ENCODE results near the gene CDH23. TPM values are rescaled to one million over a fixed set of nuclear protein-coding genes. Genes with fewer than 3 reads are reported as not detected.

CDH23 gene
- total and polyA plus RNA-seq, 9 of the 15 experiments (the other 6 are each of a cell fraction or from before 2014, with no cell fraction given): 0.18 to 1.2 (median 0.47) TPM

GRCh38 chr10:71754562-71754961, 357.8 kb downstream of the CDH23 start:
- BruUV-seq (replicated peaks): no TSS peak
- WGBS (ENCODE audit: insufficient coverage, low coverage, missing lambda C conversion rate): 72% methylated on average over 3 of the region's 3 CpGs
- no peaks in the 10 kb centered on the region for H4K20me1 ChIP-seq (replicated peaks; ENCODE audit: control insufficient read depth, insufficient read depth, low read length)
- H3K27ac ChIP-seq (ENCODE audit: extremely low read depth, low read depth, low read length): no peak overlapping the region
- H3K9me1 ChIP-seq (ENCODE audit: control insufficient read depth, insufficient read depth, low read length): no peaks in the 10 kb centered on the region
- no peak overlapping the region for H3K4me2 ChIP-seq (ENCODE audit: insufficient read depth, low read length)
- no peaks in the 10 kb centered on the region for H3K79me2 ChIP-seq (ENCODE audit: control insufficient read depth, insufficient read depth, low read length)
- H3K27me3 ChIP-seq (ENCODE audit: control insufficient read depth in 2 of 2, insufficient read depth in 2 of 2, low read length in 2 of 2): peaks cover 4 to 9% of the 10 kb centered on the region in 2 experiments; a peak in 2 of 5 replicates
- H3K36me3 ChIP-seq (ENCODE audit: control insufficient read depth, insufficient read depth, low read length): no peaks in the 10 kb centered on the region
- in situ Hi-C loops (cut with MboI): no loop called here
- no peak for ATAC-seq
- no peak for DNase-seq (ENCODE audit: extremely low read depth in 1 of 4, low spot score in 3 of 4)
- ChIA-PET CTCF (ENCODE audit: low intra/inter-chr PET ratio) (no interaction called here), POLR2A (interaction anchor here (0.5 to 1.8 kb wide), 4 partner anchors 8 to 18 kb away, joined by 3 to 5 read pairs (median 4); partner anchors contain the start of gene VSIR)
- peaks cover 32 to 60% of the 10 kb centered on the region in 2 experiments for H3K4me1 ChIP-seq (replicated peaks in 1 of 2; ENCODE audit: control insufficient read depth in 2 of 2, insufficient read depth in 2 of 2, low read length in 2 of 2)
- no peak overlapping the region for H2AFZ ChIP-seq (ENCODE audit: low read depth, low read length)
- H3K9ac ChIP-seq (ENCODE audit: insufficient read depth in 1 of 2, low read depth in 2 of 2, low read length in 2 of 2): no peak overlapping the region
- no peak overlapping the region for H3K4me3 ChIP-seq
- intact Hi-C loops (cut with micrococcal nuclease): no loop called here
- H3K9me3 ChIP-seq (replicated peaks; ENCODE audit: control insufficient read depth, insufficient read depth, low read depth, low read length): no peaks in the 10 kb centered on the region
- FAIRE-seq: no peak
- TF ChIP-seq CXXC5 (CRISPR knock-in tag; IDR thresholded peaks at IDR 0.05): no peak
- TF ChIP-seq TAF7 (tag; IDR thresholded peaks at IDR 0.05): no peak
- no peak for TF ChIP-seq ASH1L (IDR thresholded peaks at IDR 0.05; ENCODE audit: borderline replicate concordance, low read depth, partially characterized antibody)
- no peak for TF ChIP-seq EHMT2 (IDR thresholded peaks at IDR 0.05)
- TF ChIP-seq, protein P1, sequence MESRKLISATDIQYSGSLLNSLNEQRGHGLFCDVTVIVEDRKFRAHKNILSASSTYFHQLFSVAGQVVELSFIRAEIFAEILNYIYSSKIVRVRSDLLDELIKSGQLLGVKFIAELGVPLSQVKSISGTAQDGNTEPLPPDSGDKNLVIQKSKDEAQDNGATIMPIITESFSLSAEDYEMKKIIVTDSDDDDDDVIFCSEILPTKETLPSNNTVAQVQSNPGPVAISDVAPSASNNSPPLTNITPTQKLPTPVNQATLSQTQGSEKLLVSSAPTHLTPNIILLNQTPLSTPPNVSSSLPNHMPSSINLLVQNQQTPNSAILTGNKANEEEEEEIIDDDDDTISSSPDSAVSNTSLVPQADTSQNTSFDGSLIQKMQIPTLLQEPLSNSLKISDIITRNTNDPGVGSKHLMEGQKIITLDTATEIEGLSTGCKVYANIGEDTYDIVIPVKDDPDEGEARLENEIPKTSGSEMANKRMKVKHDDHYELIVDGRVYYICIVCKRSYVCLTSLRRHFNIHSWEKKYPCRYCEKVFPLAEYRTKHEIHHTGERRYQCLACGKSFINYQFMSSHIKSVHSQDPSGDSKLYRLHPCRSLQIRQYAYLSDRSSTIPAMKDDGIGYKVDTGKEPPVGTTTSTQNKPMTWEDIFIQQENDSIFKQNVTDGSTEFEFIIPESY (CRISPR knock-in tag; IDR thresholded peaks at IDR 0.05): no peak
- no peak for TF ChIP-seq SP1 (CRISPR knock-in tag; IDR thresholded peaks at IDR 0.05)
- no peak for TF ChIP-seq ZNF12 (CRISPR knock-in tag; IDR thresholded peaks at IDR 0.05)
- no peak for TF ChIP-seq NFXL1 (CRISPR knock-in tag; IDR thresholded peaks at IDR 0.05)
- no peak for TF ChIP-seq XRCC3 (IDR thresholded peaks at IDR 0.05)
- TF ChIP-seq CEBPB (tag; IDR thresholded peaks at IDR 0.05): peak; percentile 93
- peak; percentile 47; the same call in 1 of the 2 replicates for TF ChIP-seq SMARCA5 (IDR thresholded peaks at IDR 0.05)
- no peak for TF ChIP-seq MYNN (IDR thresholded peaks at IDR 0.05)
- TF ChIP-seq MYNN (CRISPR knock-in tag; IDR thresholded peaks at IDR 0.05): no peak
- TF ChIP-seq SUPT5H (IDR thresholded peaks at IDR 0.05): no peak
- no peak for TF ChIP-seq GABPB2 (CRISPR knock-in tag; conservative IDR thresholded peaks at IDR 0.05)
- TF ChIP-seq ZNF398 (CRISPR knock-in tag; IDR thresholded peaks at IDR 0.05): no peak
- TF ChIP-seq, protein P2, sequence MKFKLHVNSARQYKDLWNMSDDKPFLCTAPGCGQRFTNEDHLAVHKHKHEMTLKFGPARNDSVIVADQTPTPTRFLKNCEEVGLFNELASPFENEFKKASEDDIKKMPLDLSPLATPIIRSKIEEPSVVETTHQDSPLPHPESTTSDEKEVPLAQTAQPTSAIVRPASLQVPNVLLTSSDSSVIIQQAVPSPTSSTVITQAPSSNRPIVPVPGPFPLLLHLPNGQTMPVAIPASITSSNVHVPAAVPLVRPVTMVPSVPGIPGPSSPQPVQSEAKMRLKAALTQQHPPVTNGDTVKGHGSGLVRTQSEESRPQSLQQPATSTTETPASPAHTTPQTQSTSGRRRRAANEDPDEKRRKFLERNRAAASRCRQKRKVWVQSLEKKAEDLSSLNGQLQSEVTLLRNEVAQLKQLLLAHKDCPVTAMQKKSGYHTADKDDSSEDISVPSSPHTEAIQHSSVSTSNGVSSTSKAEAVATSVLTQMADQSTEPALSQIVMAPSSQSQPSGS (CRISPR knock-in tag; IDR thresholded peaks at IDR 0.05): no peak
- TF ChIP-seq EWSR1 (IDR thresholded peaks at IDR 0.05; ENCODE audit: borderline replicate concordance, low read depth, partially characterized antibody): no peak
- TF ChIP-seq TARDBP (IDR thresholded peaks at IDR 0.05): no peak
- TF ChIP-seq RBM39 (optimal IDR thresholded peaks at IDR 0.05; ENCODE audit: low read depth, low read length): no peak
- TF ChIP-seq MYBL2 (IDR thresholded peaks at IDR 0.05; ENCODE audit: low read depth): no peak
- no peak for TF ChIP-seq MYBL2 (CRISPR knock-in tag; IDR thresholded peaks at IDR 0.05; ENCODE audit: borderline replicate concordance)
- no peak for TF ChIP-seq SMARCE1 (IDR thresholded peaks at IDR 0.05)
